Fibroblast of lung (primary cell): Measurements from ENCODE around the gene KIAA1328. TPM values are rescaled to one million over a fixed set of nuclear protein-coding genes. Genes with fewer than 3 reads are reported as not detected.

Source experiments
- DNase-seq, 2 donors: peaks; one replicate each; pipeline versions ENCODE4 v3.0.0 to v3.0.0-alpha.2; 2010; ENCODE audit warnings: low read depth in 2 of 2
- H2AFZ ChIP-seq: 2 replicates; pipeline ENCODE4 v1.5.1; 2012; ENCODE audit warnings: low read length, control low read depth, inconsistent platforms
- H3K27ac ChIP-seq: 2 replicates; pipeline ENCODE4 v1.5.1; 2011; ENCODE audit warnings: low read length, control low read depth; ENCODE audit not compliant: insufficient read depth
- H3K27me3 ChIP-seq: 2 replicates; pipeline ENCODE4 v1.5.1; 2011; ENCODE audit warnings: mild to moderate bottlenecking, low read length; ENCODE audit not compliant: control insufficient read depth, insufficient read depth
- H3K36me3 ChIP-seq: 2 replicates; pipeline ENCODE4 v1.5.1; 2011; ENCODE audit warnings: low read length; ENCODE audit not compliant: control insufficient read depth, insufficient read depth
- H3K4me1 ChIP-seq: 2 replicates; pipeline ENCODE4 v1.5.1; 2011; ENCODE audit warnings: low read length; ENCODE audit not compliant: control insufficient read depth, insufficient read depth; ENCODE audit errors: extremely low read depth
- H3K4me2 ChIP-seq: 2 replicates; pipeline ENCODE4 v1.5.1; 2011; ENCODE audit warnings: low read length, control low read depth; ENCODE audit not compliant: insufficient read depth; ENCODE audit errors: extremely low read depth
- H3K4me3 ChIP-seq, 4 experiments: fragments of 200-600 bp in 1 of 4; sonication (generic) in 1 of 4; replicated peaks in 1 of 4; 2 replicates each; pipeline ENCODE4 v1.5.1; 2011 to 2016; ENCODE audit warnings: low read length in 4 of 4, low read depth in 3 of 4, mild to moderate bottlenecking in 3 of 4, control low read depth in 2 of 4, inconsistent platforms in 1 of 4, mixed read lengths in 1 of 4; ENCODE audit not compliant: insufficient read depth in 1 of 4; ENCODE audit errors: control extremely low read depth in 1 of 4
- H3K79me2 ChIP-seq: 2 replicates; pipeline ENCODE4 v1.5.1; 2012; ENCODE audit warnings: mild to moderate bottlenecking, low read length, inconsistent platforms; ENCODE audit not compliant: control insufficient read depth, insufficient read depth
- H3K9ac ChIP-seq: 2 replicates; pipeline ENCODE4 v1.5.1; 2011; ENCODE audit warnings: mild to moderate bottlenecking, low read length, control low read depth; ENCODE audit not compliant: insufficient read depth
- H3K9me3 ChIP-seq: 2 replicates; pipeline ENCODE4 v1.5.1; 2012; ENCODE audit warnings: low read depth, low read length; ENCODE audit not compliant: control insufficient read depth, insufficient read depth
- H4K20me1 ChIP-seq: 2 replicates; pipeline ENCODE4 v1.5.1; 2011; ENCODE audit warnings: low read length; ENCODE audit not compliant: control insufficient read depth, insufficient read depth; ENCODE audit errors: extremely low read depth
- EZH2 ChIP-seq: IDR thresholded peaks from 2 replicates; pipeline ENCODE4 v1.5.1; 2012; ENCODE audit warnings: low read length, control low read depth, mild to moderate bottlenecking; ENCODE audit errors: missing control alignments
- polyA plus RNA-seq, 2 donors: library from polyadenylated mRNA; depleted of rRNA in 1 of 2; stranded (reverse) in 1 of 2; unstranded in 1 of 2; fragments of >200 nt; gene quantifications; 2 replicates each; pipeline ENCODE4 v1.2.1, GENCODE V29; 2011 to 2012; ENCODE audit warnings: missing spikeins in 1 of 2
- total RNA-seq: library from RNA; depleted of rRNA; stranded (reverse); fragments of >200 nt; gene quantifications from 2 replicates; pipeline ENCODE4 v1.2.1, GENCODE V29; 2014
- TF ChIP-seq, protein P1 (sequence below), 2 donors: IDR thresholded peaks in 1 of 2; conservative IDR thresholded peaks in 1 of 2; 1 replicate in 1 of 2; 2 replicates in 1 of 2; pipeline ENCODE4 v1.5.1; 2011 to 2012; ENCODE audit warnings: low read length in 2 of 2, control low read depth in 1 of 2, inconsistent platforms in 1 of 2, low read depth in 1 of 2, mild to moderate bottlenecking in 1 of 2

The KIAA1328 gene
- total and polyA plus RNA-seq, 2 donors (not counting 1 experiment from before 2014, with no cell fraction given) = 4.3 to 4.5 TPM

- H3K27ac ChIP-seq = no peak overlapping the region
- no peaks in the 10 kb centered on the region for H3K36me3 ChIP-seq
- no peak overlapping the region for H3K4me2 ChIP-seq
- no peaks in the 10 kb centered on the region for H3K79me2 ChIP-seq
- no peak overlapping the region for H2AFZ ChIP-seq
- TF ChIP-seq EZH2 = no peak
- TF ChIP-seq, protein P1, sequence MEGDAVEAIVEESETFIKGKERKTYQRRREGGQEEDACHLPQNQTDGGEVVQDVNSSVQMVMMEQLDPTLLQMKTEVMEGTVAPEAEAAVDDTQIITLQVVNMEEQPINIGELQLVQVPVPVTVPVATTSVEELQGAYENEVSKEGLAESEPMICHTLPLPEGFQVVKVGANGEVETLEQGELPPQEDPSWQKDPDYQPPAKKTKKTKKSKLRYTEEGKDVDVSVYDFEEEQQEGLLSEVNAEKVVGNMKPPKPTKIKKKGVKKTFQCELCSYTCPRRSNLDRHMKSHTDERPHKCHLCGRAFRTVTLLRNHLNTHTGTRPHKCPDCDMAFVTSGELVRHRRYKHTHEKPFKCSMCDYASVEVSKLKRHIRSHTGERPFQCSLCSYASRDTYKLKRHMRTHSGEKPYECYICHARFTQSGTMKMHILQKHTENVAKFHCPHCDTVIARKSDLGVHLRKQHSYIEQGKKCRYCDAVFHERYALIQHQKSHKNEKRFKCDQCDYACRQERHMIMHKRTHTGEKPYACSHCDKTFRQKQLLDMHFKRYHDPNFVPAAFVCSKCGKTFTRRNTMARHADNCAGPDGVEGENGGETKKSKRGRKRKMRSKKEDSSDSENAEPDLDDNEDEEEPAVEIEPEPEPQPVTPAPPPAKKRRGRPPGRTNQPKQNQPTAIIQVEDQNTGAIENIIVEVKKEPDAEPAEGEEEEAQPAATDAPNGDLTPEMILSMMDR (conservative IDR thresholded peaks at IDR 0.05 in 1 of 2, IDR thresholded peaks at IDR 0.05 in 1 of 2; ENCODE audit: low read depth in 1 of 2, low read length in 2 of 2) = no peak
- H3K4me3 ChIP-seq = no peak overlapping the region
- no peaks in the 10 kb centered on the region for H3K27me3 ChIP-seq
- no peaks in the 10 kb centered on the region for H4K20me1 ChIP-seq
- DNase-seq = no peak
- no peaks in the 10 kb centered on the region for H3K9me3 ChIP-seq
- no peaks in the 10 kb centered on the region for H3K4me1 ChIP-seq
- H3K9ac ChIP-seq = no peak overlapping the region
Measured at GRCh38 chr18:37260367-37261093, 431.6 kb downstream of the KIAA1328 start.

DNA sequence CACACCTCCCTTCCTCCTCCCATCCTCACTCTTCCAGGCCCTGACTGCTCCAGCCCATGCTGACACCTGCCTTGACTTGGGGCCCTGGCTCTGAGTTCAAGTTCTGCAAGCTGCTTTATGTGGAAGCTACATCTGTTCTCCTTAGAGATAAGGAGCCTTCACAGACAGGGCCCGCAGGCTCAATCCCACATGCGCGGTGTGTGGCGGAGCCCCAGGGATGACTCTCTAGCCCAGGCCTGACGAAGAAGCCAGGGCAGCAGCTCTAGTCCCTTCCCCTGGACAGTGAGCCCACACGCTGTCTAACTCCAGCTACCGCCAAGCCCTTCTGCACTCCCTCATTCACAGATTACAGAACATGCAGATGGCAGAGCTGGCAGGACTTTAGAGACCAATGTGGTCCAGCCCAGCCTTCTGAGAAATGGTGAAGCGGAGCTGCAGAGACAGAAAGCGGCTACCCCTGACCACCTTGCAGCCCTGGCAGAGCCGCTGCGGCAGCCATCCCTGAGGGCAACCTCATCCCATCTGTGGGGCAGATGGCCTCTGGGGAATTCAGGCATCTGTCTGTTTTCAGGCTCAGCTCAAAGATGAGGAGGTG, 432.4 kb downstream of the KIAA1328 start:
- Histone ChIP-seq H2AFZ (no peak overlapping the region), H3K9ac (no peak overlapping the region), H4K20me1 (no peaks in the 10 kb centered on the region), H3K36me3 (no peaks in the 10 kb centered on the region), H3K4me2 (no peak overlapping the region), H3K9me3 (no peaks in the 10 kb centered on the region), H3K27me3 (no peaks in the 10 kb centered on the region), H3K27ac (no peak overlapping the region), H3K4me1 (no peaks in the 10 kb centered on the region), H3K79me2 (no peaks in the 10 kb centered on the region), H3K4me3 (no peak overlapping the region)
- DNase-seq = no peak
- no peak for TF ChIP-seq EZH2
- TF ChIP-seq, protein P1 (conservative IDR thresholded peaks at IDR 0.05 in 1 of 2, IDR thresholded peaks at IDR 0.05 in 1 of 2; ENCODE audit: low read depth in 1 of 2, low read length in 2 of 2) = no peak

DNA sequence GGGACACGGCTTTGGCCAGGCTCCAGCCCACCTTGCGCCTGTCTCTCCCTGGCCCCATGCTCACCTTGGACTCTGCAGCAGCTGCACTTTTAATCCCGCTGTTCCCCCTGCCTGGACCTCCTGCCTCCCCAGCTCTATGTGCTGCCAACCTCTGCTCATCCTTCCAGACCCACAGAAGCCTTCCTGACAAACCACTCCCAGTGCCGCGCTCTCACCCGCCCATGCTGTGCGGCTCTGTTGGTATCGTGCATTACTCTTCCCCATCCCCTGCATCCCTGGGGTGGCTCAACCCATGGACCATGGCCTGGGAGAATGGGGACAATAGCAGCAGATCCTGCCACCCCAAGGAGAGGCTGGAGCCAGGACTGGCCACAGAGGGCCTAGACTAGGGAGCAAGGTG, 433.1 kb downstream of the KIAA1328 start:
- Histone ChIP-seq H3K4me1 (no peaks in the 10 kb centered on the region), H3K9ac (no peak overlapping the region), H3K79me2 (no peaks in the 10 kb centered on the region), H2AFZ (no peak overlapping the region), H3K27me3 (no peaks in the 10 kb centered on the region), H4K20me1 (no peaks in the 10 kb centered on the region), H3K36me3 (no peaks in the 10 kb centered on the region), H3K27ac (no peak overlapping the region), H3K9me3 (no peaks in the 10 kb centered on the region), H3K4me2 (no peak overlapping the region), H3K4me3 (no peak overlapping the region)
- TF ChIP-seq, protein P1 (conservative IDR thresholded peaks at IDR 0.05 in 1 of 2, IDR thresholded peaks at IDR 0.05 in 1 of 2; ENCODE audit: low read depth in 1 of 2, low read length in 2 of 2) = no peak
- no peak for TF ChIP-seq EZH2
- no peak for DNase-seq
